NCI-H526 (cell line): ENCODE results near the gene RNMT.
"Not testable (repeated sequence)": the region's sequence is repeated elsewhere in the genome, so short reads cannot be mapped to it uniquely, and the experiment has no call there.

Experiments used
- DNase-seq, 2 experiments: peaks; one replicate each; lab custom pipeline; 2025; lab: John Stamatoyannopoulos, UW

RNMT gene

DNA sequence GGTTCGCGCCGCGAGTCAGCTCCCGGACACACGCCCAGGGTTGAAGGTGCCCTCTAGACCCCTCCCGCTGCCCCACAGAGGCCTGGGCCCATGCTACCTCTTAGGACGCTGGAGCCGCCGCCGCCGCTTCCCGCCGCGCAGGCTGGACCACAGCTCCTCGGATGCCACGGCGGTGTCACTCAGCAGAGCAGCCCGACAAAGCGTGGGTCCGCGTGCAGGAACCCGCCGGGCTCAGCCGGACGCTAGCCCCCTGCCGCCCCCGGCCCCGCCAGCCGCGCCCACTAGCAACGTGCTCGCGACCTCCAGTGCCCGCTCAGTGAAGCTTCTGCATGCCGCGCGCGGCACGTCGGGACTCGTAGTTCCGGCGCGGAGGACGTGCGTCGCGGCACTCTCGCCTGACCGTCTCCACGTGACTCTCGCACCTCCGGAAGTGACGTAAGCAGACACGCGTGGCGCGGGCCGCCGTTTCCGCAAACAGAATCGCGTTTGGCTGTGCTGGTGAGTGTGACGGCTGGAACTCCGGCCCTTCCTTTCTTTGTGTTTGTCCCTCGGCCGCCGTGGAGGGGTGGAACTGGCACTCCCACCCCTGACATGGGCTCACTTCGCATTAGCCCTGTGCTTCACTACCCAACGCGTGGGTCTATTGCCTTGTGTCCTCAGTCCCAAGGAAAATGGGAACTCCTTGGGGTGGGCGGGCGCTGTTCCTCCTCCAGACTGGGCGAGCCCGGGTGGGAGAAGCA is at the start of gene RNMT, which contains the start of gene FAM210A:
TSS of gene RNMT (plus strand) at position 442 of the 740 bp plus-strand sequence. CDS start 4,845 bp downstream, outside the sequence.
TSS of gene FAM210A (minus strand) at position 327 of the 740 bp plus-strand sequence. CDS start 44,481 bp downstream, outside the sequence.
- DNase-seq = peak; percentile 69 to 94

DNA sequence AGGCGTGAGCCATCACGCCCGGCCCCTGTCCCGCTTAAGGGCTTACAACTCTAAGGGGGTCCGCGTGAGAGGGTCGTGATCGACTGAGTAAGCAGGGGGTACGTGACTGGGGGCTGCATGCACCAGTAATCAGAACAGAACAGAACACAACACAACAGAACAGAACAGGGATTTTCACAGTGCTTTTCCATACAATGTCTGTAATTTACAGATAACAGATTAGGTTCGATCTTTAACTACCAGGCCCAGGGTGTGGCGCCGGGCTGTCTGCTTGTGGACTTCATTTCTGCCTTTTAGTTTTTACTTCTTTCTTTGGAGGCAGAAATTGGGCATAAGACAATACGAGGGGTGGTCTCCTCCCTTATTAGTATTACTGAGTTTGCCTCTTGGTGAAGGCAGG is 49.1 kb upstream of the RNMT start:
- DNase-seq = not testable (repeated sequence)

- peak in 1 of 2 experiments; percentile 3 for DNase-seq
Measured at GRCh38 chr18:13680612-13681011, 45.9 kb upstream of the RNMT start.

- DNase-seq = no peak
Measured at GRCh38 chr18:13681701-13682100, 44.8 kb upstream of the RNMT start.

DNA sequence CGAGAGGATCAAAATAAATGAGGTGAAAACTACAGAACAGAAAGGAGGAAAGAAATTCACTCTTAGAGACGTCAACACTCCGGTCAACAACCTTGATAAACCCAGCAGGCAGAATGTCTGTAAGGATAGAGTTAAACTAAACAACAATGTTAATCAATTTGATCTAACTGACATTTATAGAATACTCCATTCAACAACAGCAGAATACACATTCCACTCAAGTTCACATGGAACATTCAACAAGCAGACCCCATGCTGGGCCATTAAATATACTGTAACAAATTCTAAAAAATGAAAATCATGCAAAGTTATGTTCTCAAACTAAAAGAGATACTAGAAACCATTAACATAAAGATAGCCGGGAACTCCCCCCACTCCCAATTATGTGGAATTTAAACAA is 41.9 kb upstream of the RNMT start:
- DNase-seq = no peak

DNA sequence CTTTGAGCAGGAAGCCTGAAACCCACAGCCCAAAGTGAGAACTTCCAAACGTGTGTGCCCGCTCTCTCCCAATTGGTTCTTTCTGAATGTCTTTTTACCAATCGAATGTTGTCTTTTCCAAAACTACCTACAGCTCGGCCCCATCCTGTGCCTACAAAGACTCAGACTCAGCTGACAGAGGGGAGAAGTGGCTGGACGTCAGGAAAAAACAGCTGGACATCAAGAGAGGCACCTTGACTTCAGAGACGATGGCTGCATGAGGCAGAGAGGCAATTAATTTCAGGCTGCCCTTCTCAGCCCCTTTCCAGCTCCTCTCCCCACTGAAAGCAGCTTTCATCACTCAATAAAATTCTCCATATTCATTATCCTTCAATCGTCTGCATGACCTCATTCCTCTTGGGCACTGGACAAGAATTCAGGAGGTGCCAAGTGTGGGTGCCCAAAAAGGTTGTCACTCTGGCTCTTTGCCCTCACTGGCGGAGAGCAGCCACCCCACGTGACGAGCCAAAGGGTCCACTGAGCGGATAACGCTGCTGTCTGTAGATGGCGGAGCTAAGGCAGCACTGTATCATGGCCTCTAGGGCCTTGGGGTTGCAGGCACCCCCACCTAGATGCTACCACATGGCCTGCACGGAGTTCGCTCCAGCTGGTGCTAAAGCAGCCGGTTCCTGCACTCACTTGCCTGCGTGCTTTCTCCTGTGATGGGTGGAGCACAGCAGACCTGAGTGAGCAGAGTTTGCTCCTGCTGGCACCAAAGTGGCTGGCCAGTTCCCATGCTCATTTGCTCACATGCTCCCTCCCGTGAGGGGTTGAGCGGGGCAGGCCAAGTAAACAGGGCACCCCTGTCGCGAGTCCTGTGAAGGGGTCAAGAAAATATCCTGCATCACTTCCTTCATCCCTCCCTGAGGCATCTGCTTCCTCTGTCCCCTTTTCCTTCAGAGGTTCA is 38.0 kb upstream of the RNMT start:
- DNase-seq = no peak

- DNase-seq = not testable (repeated sequence)
Measured at GRCh38 chr18:13690060-13690459, 36.4 kb upstream of the RNMT start.

GRCh38 chr18:13695337-13695736 is 31.1 kb upstream of the RNMT start:
- DNase-seq = not testable (repeated sequence)

DNA sequence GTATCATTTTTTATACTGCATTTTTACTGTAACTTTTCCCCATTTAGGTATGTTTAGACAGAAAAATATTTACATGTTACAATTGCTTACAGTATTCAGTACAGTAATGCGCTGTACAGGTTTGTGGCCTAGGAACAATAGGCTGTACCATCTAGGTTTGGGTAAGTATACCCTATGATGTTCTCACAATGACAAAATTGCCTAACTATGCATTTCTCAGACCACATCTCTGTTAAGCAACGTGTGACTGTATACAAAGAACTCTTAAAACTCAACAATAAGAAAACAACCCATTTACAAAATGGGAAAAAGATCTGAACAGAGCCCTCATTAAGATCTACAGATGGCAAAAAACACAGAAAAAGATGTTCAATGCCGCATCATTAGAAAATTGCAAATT is 29.5 kb upstream of the RNMT start:
- DNase-seq = no peak

- no peak for DNase-seq
Measured at GRCh38 chr18:13700153-13700552, 26.3 kb upstream of the RNMT start.

DNA sequence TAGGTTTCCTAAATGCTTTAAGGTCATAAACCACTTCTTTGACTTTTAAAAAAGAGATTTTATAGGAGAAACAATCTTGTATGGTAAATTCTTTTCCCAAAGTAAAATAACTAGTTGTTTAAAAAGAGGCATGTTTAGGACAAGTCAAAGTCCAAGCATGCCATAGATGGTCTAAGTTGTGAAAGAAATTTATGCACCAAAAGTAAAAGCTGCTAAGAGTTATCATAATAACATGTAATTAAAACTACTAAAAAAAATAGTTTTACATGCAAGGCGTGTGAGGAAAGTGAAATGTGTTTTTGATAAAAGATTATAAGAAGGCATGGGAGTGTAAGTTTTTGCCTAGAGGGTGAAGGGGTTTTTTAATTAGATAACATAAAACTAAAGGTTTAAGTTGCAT is 22.6 kb upstream of the RNMT start:
- no peak for DNase-seq

GRCh38 chr18:13710414-13710831 is 16.1 kb upstream of the RNMT start:
- no peak for DNase-seq

- DNase-seq = no peak
Measured at GRCh38 chr18:13712400-13713131, 13.9 kb upstream of the RNMT start.

GRCh38 chr18:13713455-13714055 is 12.9 kb upstream of the RNMT start:
- DNase-seq = no peak

- no peak for DNase-seq
Measured at GRCh38 chr18:13715330-13715729, 11.1 kb upstream of the RNMT start.

DNA sequence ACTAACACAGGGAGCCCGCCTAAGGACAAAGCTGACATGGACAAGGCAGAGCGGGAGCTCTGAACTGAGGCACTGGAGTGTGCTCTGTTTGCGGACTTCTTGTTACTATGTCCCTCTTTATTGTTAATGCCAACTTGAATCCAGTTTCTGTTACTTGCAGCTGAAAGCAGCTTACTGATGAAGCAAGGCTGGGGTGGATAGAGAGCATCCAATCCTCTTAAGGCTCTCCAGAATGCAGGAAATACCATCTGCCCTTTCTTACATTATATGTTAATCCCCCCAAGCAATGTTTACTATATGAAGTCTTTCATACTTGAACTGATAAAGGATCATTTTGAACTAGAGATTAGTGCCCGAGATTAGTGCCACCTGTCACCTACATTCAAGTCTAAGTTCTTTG is 9.6 kb upstream of the RNMT start:
- DNase-seq = no peak

DNA sequence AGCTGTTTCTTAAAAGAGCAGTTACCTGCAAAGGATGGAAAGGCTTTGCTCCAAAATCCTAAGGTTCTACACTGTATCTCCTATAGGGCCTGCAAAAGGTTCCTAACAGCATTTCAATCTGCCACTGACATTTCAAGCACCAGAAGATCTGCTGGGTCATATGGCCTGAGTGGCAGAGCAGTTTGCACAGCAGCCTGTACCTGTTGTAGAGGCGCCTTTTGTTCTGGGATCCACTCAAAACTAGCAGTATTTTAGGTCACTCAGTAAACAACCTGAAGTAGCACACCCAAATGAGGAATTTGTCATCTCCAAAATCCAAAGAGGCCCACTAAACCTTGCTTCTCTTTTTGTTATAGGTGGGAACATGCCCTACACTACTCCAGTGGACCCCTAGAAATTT is 6.3 kb upstream of the RNMT start:
- DNase-seq = no peak

GRCh38 chr18:13720847-13721246 is 5.6 kb upstream of the RNMT start:
- no peak for DNase-seq

DNA sequence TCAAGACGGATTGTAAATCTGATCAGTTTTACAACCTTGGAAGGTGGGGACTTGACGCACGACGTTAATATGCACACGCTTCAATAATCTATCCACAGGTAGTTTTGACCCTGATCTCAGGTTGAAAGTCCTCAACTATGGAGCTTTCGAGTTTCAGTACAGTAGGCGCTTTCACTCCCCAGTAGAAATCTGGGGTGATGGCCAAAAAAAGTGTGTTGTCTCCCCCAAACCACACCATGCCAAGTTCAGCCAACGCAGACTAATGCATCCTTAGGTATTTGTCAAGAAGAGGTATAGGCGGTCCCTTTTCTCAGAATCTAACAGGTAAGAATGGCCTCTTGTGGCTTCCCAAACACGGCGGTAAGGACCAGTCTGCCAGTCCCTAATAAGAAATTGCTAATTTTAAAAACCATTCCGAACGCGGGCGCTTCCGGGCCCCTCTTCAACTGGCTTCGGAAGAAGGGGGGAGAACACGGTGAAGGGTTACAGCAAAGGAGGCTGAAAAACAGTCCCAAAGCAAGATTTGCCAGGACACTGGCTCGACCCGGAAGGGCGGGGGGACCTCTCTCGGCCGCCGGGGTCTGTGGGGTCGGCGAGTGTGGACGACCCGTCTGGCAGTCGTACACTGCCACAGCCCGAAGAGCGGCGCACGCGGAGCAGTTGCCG is 774 bp upstream of the RNMT start:
- peak in 1 of 2 experiments; percentile 13 for DNase-seq

DNA sequence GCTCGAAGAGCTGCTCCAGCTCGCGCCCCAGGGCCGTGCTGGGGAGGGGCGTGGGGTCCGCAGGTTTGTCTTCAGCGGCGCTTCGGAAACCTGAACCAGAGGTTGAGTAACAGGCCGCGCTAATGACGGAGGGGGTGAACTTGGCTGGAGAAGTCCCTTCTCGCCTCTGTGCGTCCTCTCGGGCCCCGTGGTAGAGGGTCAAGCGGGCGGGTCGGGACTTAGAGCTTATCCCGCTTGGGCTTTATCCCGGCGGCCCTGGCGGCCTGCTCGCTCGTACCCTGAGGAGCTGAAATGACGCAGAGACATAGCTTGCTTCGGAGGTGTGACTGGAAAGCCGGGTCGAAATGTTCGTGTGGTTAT is 479 bp downstream of the RNMT start:
- DNase-seq = peak in 1 of 2 experiments; percentile 49

- no peak for DNase-seq
Measured at GRCh38 chr18:13730481-13730880, 4.0 kb downstream of the RNMT start.
